Ectodermal cell (in vitro differentiated cells): Measurements from ENCODE around the gene AMPD2. TPM values are rescaled to one million over a fixed set of nuclear protein-coding genes. Genes with fewer than 3 reads are reported as not detected.
A peak's percentile ranks its signal among the peaks of the same experiment; 100 is the strongest.

Experiments used
- H3K27ac ChIP-seq: 2 replicates; pipeline ENCODE4 v1.7.0; 2013; ENCODE audit warnings: mild to moderate bottlenecking, low read depth, low read length; ENCODE audit not compliant: insufficient read depth, poor library complexity, severe bottlenecking
- H3K27me3 ChIP-seq: 2 replicates; pipeline ENCODE4 v1.7.0; 2013; ENCODE audit warnings: mild to moderate bottlenecking, low read length; ENCODE audit not compliant: insufficient read depth, control insufficient read depth, poor library complexity, severe bottlenecking
- H3K36me3 ChIP-seq: one replicate; pipeline ENCODE4 v1.7.0; 2013; ENCODE audit warnings: low read length; ENCODE audit not compliant: control insufficient read depth, insufficient read depth
- H3K4me1 ChIP-seq: one replicate; pipeline ENCODE4 v1.7.0; 2013; ENCODE audit warnings: low read length; ENCODE audit not compliant: control insufficient read depth, insufficient read depth
- H3K4me3 ChIP-seq: 2 replicates; pipeline ENCODE4 v1.7.0; 2013; ENCODE audit warnings: low read depth, low read length, control low read depth; ENCODE audit not compliant: insufficient read depth
- H3K9me3 ChIP-seq: 2 replicates; pipeline ENCODE4 v1.7.0; 2013; ENCODE audit warnings: mild to moderate bottlenecking, low read length, moderate library complexity; ENCODE audit not compliant: control insufficient read depth
- WGBS, 2 experiments: methylation state at CpG; one replicate each; pipeline ENCODE4 v1.1.7; 2013; ENCODE audit warnings: missing lambda C conversion rate in 2 of 2; 5-methylcytosine and 5-hydroxymethylcytosine counted together
- polyA plus RNA-seq, 4 experiments: library from polyadenylated mRNA; stranded (reverse); fragments of 50-300 nt; gene quantifications; one replicate each; pipeline ENCODE4 v1.2.3, GENCODE V29; 2013

Gene AMPD2
- polyA plus RNA-seq (2013, experiment 1 of 4): 53.6 TPM
- polyA plus RNA-seq (2013, experiment 2 of 4): 49.5 TPM
- polyA plus RNA-seq (2013, experiment 3 of 4): 50.6 TPM
- 55.8 TPM for polyA plus RNA-seq (2013, experiment 4 of 4)

DNA sequence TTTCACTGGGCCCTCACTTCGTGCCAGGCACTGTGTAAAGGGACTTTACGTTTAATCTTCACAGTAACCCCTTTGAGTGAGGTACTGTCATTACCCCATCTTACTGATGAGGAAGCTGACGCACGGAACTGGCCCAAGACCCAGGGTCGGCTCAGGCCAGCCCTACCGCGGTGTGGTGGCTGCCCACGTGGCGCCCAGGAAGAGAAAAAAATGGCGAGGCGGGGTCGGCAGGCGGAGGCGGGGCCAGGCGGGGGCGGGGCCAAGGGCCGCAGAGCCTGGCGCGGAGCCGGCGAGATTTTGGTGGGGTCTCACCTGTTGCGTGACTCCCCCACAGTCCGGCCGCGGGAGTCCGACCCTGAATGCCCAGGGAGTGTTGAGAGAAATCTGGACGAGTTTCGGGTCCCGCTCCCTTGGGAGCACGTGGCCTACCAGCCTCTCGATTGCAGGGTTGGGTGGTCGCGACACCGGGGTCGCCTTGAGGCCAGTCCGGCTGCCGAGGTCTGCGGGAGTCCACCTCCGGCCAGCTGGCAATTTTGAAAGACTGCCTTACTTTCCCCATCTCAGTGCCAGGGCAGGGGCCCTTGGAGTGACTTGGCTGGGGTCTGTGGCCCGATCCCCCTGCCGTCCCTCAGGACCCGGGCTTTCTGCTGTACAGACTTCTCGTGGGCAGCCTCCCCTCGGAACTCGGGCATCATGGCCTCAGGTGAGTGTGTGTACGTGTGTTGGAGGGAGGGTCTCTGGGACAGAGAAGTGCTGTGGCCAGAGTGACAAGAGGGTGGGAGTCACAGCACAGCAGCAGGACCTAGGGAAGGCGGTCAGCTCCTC lies at the start of gene AMPD2, which contains the start of gene GNAT2:
TSS of gene AMPD2 (plus strand) at position 262 of the 825 bp plus-strand sequence. CDS start 1,339 bp downstream, outside the sequence.
TSS of gene GNAT2 (minus strand) at position 41 of the 825 bp plus-strand sequence. CDS start 6,746 bp downstream, outside the sequence.
- Histone ChIP-seq H3K4me3 (peak within 1 kb of the TSS; percentile 84), H3K4me1 (peaks cover 34% of the 10 kb centered on the region), H3K36me3 (no peaks in the 10 kb centered on the region), H3K27ac (peak within 1 kb of the TSS; percentile 65), H3K27me3 (no peaks in the 10 kb centered on the region), H3K9me3 (no peaks in the 10 kb centered on the region)
- WGBS, 2 experiments: 1% methylated on average over 47 of the region's 47 CpGs

DNA sequence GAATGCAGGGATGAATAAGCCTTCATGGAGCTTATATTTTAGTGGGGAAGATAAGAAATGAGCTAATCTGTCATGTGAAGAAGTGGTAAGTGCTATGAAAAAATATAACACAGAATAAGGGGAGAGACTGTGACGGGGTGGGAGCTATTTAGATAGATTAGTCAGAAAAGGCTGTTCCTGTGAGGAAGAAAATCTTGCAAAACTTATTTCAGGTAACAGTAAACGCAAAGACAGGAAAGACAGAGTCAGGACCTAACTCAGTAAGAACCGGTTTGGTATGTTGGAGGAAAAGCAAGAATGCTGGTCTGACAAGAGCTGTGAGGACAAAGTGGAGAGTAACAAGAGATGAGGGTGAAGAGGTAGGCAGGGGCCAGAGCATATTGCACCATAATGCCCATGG lies 49.2 kb upstream of the AMPD2 start:
- Histone ChIP-seq H3K27ac (no peak overlapping the region), H3K4me3 (no peak overlapping the region), H3K4me1 (no peaks in the 10 kb centered on the region), H3K36me3 (no peaks in the 10 kb centered on the region), H3K27me3 (no peaks in the 10 kb centered on the region), H3K9me3 (no peaks in the 10 kb centered on the region)
- WGBS, 2 experiments: 87 to 88% methylated on average over 3 of the region's 3 CpGs

DNA sequence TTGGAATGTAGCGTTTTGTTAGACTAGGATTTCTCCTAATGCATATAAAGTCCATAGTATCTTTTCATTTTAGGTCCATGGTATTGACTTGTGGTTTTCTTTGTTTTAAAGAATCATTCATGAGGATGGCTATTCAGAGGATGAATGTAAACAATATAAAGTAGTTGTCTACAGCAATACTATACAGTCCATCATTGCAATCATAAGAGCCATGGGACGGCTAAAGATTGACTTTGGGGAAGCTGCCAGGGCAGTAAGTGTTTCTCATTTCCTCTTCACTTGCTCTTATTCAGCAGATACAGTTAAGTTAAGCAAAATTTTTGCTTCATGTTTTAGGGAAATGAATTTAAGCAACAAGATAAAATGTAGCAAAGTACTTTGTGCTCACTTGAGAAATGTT lies 45.9 kb upstream of the AMPD2 start:
- H3K9me3 ChIP-seq: no peaks in the 10 kb centered on the region
- WGBS, 2 experiments: 86 to 100% methylated on average over 2 of the region's 2 CpGs
- no peak overlapping the region for H3K4me3 ChIP-seq
- no peak overlapping the region for H3K27ac ChIP-seq
- H3K4me1 ChIP-seq: no peaks in the 10 kb centered on the region
- no peaks in the 10 kb centered on the region for H3K27me3 ChIP-seq
- H3K36me3 ChIP-seq: no peaks in the 10 kb centered on the region

DNA sequence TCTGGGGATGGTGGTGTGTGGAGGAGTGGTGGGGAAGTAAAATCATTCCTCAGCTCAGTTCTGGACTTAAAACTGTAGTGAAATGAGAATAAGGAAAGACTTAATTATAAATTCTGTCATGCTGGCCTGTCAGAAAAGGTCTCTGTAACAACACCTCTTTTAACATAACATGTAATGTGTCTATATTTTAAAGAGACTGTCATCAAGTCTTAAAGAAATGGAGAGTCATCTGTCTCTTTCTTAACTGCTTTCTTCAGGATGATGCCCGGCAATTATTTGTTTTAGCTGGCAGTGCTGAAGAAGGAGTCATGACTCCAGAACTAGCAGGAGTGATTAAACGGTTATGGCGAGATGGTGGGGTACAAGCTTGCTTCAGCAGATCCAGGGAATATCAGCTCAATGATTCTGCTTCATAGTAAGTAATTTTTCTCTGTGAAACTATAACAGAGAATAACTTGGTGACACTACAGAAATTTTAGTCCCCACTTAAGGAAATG lies 40.6 kb upstream of the AMPD2 start:
- no peaks in the 10 kb centered on the region for H3K9me3 ChIP-seq
- H3K4me3 ChIP-seq: no peak overlapping the region
- no peak overlapping the region for H3K27ac ChIP-seq
- 96 to 100% methylated on average over 3 of the region's 3 CpGs for WGBS, 2 experiments
- H3K27me3 ChIP-seq: no peaks in the 10 kb centered on the region
- no peaks in the 10 kb centered on the region for H3K4me1 ChIP-seq
- peaks cover 20% of the 10 kb centered on the region for H3K36me3 ChIP-seq

DNA sequence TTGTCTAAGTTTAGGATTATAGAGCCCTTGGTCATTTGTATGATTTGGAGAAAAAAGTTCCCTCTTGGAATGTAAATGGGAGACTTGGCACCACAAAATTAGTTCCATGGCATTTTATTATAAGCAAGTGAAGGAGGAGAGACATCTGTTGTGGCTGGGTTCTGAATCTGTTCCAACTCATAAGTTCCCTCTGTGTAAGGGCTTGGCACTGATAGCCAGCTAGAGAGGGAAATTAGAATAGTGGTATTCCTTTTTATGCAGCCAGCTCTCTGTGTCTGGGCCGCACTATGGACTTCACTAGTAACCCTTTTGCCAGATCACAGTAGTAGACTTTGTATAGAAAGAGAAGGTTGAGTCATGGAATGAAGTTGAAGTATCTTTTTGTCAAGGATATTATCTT lies 40.1 kb upstream of the AMPD2 start:
- H3K27ac ChIP-seq: no peak overlapping the region
- H3K4me1 ChIP-seq: no peaks in the 10 kb centered on the region
- peaks cover 22% of the 10 kb centered on the region for H3K36me3 ChIP-seq
- H3K9me3 ChIP-seq: no peaks in the 10 kb centered on the region
- H3K4me3 ChIP-seq: no peak overlapping the region
- WGBS, 2 experiments: 95 to 100% methylated on average over 1 of the region's 1 CpG
- no peaks in the 10 kb centered on the region for H3K27me3 ChIP-seq

DNA sequence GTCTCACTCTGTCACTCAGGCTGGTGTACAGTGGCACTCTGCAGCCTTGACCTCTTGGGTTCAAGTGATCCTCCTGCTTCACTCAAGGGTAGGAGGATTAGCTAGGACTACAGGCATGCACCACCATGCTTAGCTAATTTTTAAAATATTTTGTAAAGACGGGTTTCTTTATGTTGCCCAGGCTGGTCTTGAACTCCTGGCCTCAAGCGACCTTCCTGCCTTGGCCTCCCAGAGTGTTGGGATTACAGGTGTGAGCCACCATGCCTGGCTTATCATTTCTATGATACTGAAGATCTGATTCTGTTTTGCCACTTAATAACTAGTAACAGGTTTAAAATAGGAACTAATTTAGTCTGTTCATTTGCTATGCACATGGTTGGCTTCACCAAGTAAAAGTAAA lies 37.6 kb upstream of the AMPD2 start:
- H3K36me3 ChIP-seq: peaks cover 39% of the 10 kb centered on the region
- no peaks in the 10 kb centered on the region for H3K9me3 ChIP-seq
- WGBS, 2 experiments: 95 to 98% methylated on average over 2 of the region's 2 CpGs
- H3K27ac ChIP-seq: no peak overlapping the region
- H3K27me3 ChIP-seq: no peaks in the 10 kb centered on the region
- H3K4me3 ChIP-seq: no peak overlapping the region
- no peaks in the 10 kb centered on the region for H3K4me1 ChIP-seq

DNA sequence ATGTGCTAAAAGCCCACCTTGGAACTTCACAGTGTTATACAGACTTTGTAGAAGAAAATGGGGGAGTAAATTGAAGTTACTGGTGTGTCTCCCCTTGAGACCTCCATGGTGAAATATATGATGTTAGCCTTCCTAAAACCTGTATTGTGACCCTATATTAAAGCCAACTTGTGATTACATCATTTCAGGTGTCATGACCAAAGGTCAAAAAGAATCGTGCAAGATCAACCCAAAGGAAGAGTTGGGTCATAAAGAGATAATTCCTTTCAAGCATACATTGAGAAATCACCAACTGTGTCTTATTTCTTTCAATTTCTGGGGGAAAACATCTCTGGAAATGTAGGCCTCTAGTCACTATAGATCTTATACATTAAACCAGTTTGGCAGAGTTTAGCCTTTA lies 34.9 kb upstream of the AMPD2 start:
- no peaks in the 10 kb centered on the region for H3K9me3 ChIP-seq
- no peak overlapping the region for H3K4me3 ChIP-seq
- WGBS, 2 experiments: 95 to 100% methylated on average over 1 of the region's 1 CpG
- H3K4me1 ChIP-seq: no peaks in the 10 kb centered on the region
- H3K27ac ChIP-seq: no peak overlapping the region
- no peaks in the 10 kb centered on the region for H3K27me3 ChIP-seq
- peaks cover 43% of the 10 kb centered on the region for H3K36me3 ChIP-seq

DNA sequence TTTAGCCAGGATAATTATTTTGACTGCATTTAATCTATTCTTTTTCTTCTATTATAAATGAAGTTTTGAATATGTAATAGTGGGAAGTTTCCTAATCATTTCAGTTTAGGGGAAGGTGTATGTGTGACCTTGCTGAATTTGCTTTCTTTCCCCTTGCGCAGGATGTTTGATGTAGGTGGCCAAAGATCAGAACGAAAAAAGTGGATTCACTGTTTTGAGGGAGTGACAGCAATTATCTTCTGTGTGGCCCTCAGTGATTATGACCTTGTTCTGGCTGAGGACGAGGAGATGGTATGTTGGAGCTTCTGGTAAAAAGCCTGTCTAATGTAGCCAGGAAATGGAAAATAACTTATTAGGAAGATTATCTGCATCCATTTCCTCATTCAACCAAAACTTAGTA lies 33.6 kb upstream of the AMPD2 start:
- peaks cover 38% of the 10 kb centered on the region for H3K36me3 ChIP-seq
- no peak overlapping the region for H3K4me3 ChIP-seq
- 91 to 96% methylated on average over 2 to 3 of the region's 3 CpGs for WGBS, 2 experiments
- H3K27me3 ChIP-seq: no peaks in the 10 kb centered on the region
- H3K9me3 ChIP-seq: no peaks in the 10 kb centered on the region
- H3K27ac ChIP-seq: no peak overlapping the region
- no peaks in the 10 kb centered on the region for H3K4me1 ChIP-seq

DNA sequence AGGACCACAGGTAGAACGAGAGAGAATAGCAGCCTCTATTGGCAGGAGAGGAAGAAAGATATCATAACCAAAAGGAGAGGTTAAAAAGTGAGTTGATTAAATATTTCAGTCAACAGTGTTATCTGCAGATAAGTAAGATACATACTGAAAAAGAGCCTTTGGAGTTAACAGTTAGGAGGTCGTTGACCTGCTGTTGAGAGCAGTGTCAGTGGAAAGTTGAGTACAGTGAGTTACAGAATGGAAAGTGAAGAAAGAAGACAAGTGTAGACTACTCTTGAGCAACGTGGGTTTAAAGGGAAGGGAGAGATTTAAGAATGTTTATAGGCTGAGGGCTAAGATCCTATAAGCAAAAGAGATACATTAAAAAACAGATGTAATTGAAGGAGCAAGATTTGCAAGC lies 30.5 kb upstream of the AMPD2 start:
- H3K4me1 ChIP-seq: no peaks in the 10 kb centered on the region
- H3K27ac ChIP-seq: no peak overlapping the region
- H3K27me3 ChIP-seq: no peaks in the 10 kb centered on the region
- H3K36me3 ChIP-seq: peaks cover 46% of the 10 kb centered on the region
- H3K4me3 ChIP-seq: no peak overlapping the region
- H3K9me3 ChIP-seq: no peaks in the 10 kb centered on the region
- 93 to 95% methylated on average over 3 of the region's 3 CpGs for WGBS, 2 experiments

DNA sequence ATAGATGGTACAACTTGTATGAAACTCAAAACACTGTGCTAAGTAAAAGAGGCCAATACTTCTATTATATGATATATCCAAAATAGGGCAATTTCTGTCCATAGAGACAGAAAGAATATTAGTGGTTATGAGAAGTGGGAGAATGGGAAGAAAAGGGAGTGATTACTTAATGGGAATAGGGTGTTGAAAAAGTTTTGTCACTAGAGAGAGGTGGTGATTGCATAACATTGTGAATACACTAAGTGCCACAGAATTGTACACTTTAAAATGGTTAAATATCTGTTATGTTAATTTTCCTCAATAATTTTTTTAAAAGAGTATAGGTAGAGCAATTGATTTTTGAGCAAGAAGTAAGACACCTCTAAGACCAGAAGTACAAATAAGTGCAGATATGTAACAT lies 30.0 kb upstream of the AMPD2 start:
- peaks cover 42% of the 10 kb centered on the region for H3K36me3 ChIP-seq

More for the DNA sequence above, 30.0 kb upstream of the AMPD2 start:
- no peaks in the 10 kb centered on the region for H3K9me3 ChIP-seq
- H3K4me1 ChIP-seq: no peaks in the 10 kb centered on the region
- H3K27ac ChIP-seq: no peak overlapping the region
- no peaks in the 10 kb centered on the region for H3K27me3 ChIP-seq
- H3K4me3 ChIP-seq: no peak overlapping the region
